GM10266 (cell line): ENCODE data around the gene CYP2W1.

Source experiments
- DNase-seq: peaks from one replicate; pipeline ENCODE4 v3.0.0; 2012; ENCODE audit errors: extremely low spot score
- TF ChIP-seq, protein P1 (sequence below): IDR thresholded peaks from 2 replicates; pipeline ENCODE4 v1.5.1; 2012; ENCODE audit warnings: mild to moderate bottlenecking, low read depth; ENCODE audit not compliant: control insufficient read depth, insufficient read depth; ENCODE audit errors: missing control alignments

The CYP2W1 gene

DNA sequence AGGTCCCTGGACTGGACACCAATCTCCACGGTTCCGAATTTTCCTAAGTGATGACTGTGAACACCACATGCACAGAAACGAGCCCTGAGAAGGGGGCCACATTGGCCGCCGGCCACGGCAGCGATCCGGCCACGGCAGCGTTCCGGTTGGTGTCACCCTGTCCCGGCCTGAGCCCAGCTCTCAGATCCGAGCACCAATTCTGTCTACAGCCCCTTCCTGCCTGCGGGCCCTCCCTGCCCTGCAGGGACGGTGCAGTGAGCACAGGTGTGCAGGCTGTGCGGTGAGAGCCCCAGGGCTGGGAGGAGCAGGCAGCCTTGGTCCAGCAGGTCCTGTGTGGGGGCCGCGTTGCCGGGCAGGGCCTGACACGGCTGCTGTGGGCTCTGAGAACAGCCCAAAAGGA, 31.7 kb downstream of the CYP2W1 start:
- TF ChIP-seq, protein P1, sequence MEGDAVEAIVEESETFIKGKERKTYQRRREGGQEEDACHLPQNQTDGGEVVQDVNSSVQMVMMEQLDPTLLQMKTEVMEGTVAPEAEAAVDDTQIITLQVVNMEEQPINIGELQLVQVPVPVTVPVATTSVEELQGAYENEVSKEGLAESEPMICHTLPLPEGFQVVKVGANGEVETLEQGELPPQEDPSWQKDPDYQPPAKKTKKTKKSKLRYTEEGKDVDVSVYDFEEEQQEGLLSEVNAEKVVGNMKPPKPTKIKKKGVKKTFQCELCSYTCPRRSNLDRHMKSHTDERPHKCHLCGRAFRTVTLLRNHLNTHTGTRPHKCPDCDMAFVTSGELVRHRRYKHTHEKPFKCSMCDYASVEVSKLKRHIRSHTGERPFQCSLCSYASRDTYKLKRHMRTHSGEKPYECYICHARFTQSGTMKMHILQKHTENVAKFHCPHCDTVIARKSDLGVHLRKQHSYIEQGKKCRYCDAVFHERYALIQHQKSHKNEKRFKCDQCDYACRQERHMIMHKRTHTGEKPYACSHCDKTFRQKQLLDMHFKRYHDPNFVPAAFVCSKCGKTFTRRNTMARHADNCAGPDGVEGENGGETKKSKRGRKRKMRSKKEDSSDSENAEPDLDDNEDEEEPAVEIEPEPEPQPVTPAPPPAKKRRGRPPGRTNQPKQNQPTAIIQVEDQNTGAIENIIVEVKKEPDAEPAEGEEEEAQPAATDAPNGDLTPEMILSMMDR = no peak
- DNase-seq = no peak

DNA sequence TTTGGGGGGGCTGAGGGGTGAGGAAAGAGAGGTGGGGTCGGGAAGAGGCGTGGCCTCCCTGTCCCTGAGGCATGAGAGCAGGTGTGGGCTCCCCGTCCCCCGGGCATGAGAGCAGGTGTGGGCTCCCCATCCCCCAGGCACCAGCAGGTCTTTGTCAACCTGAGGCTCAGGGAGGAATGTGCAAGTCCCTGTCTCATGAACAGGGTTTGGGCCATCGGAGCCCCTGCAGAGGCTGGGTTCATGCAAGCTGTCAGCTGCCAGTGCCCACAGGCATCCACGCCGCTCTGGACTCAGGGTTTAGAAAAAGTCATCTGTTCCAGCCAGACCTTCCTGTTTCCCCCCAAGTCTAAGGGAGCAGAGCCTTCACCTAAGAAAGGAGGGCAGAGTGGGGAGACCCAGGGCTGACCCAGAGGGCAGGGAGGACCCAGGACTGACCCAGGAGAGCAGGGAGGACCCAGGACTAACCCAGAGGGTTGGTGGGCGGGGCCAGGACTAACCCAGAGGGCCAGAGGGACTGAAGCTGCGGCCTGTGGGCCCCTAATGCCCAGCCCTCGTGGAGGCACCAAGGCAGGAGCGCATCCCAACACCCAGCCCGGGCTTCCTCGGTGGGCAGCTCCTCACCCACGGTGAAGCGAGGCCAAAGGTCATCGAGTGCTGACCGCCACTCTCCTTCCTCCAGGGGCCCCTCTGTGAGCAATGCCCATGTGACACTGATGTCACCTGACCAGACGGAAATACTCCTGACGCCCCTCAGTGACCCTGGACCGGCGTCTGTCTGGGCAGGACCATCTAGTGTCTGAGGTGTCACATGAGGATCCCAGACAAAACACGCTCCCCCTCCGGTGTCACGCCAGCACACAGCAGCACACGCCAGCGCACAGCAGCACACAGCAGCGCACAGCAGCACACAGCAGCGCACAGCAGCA, 32.5 kb downstream of the CYP2W1 start:
- TF ChIP-seq, protein P1 = no peak
- no peak for DNase-seq

DNA sequence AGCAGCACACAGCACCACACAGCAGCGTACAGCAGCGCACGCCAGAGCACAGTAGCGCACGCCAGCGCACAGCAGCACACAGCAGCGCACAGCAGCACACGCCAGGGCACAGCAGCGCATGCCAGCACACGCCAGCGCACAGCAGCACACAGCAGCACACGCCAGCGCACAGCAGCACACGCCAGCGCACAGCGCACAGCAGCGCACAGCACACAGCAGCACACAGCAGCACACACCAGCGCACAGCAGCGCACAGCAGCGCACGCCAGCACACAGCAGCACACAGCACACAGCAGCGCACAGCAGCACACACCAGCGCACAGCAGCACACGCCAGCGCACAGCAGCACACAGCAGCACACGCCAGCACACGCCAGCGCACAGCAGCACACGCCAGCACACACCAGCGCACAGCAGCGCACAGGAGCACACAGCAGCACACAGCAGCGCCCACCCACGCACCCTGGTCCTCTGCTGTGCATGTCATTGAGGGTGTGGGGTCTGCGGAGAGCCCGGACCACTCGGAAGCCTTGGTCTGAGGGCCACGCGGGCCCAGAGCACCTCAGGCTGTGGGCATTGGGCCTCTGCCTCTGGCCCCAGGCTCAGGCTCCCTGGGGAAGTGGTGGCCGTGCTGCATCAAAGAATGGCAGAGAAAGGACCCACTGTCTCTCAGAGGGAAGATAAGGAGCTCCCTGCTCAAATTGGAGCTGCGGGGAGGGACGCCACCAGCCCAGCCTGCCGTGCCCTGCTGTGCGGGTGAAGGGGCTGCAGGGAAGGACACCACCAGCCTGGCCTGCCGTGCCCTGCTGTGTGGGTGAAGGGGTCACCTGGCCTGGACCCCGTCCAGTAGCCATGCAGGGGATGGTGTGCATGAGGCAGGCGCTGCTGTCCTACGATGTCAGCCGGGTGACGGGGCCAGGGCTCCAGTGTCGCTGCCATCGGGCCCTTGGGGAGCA, 33.9 kb downstream of the CYP2W1 start:
- TF ChIP-seq, protein P1 = no peak
- no peak for DNase-seq

DNA sequence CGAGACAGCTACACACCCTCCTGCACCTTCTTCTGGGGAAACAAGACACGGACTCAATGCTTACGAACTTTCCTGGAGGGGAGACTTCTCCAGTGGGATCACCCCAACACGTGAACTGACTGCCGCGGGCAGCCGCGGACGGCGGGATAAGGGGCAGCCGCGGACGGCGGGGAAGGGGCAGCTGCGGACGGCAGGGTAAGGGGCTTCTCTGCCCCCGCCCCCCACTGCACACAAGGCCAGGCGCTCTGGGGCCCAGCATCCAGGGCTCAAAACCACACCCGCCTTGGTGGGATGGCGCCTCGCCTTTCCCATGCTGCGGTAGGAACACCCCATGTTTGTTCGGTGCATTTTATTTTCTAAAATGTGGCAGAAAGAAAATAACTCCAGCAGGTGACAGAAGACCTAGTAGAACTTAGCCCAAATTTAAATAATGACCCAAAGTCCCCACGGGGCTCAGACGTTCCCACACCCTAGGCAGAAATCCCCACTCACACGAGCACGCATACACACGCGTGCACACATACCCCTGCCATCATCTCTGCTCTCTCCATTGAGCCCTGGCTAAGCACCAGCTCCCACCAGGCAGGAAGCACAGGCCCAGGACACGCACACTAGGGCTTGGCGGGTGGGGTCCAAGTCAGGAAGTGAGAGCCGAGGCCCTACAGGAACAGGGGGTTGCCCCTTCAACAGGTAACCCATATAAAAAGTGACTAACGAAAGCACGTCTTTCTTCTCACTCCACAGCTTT, 34.8 kb downstream of the CYP2W1 start:
- TF ChIP-seq, protein P1 = no peak
- DNase-seq = no peak

DNA sequence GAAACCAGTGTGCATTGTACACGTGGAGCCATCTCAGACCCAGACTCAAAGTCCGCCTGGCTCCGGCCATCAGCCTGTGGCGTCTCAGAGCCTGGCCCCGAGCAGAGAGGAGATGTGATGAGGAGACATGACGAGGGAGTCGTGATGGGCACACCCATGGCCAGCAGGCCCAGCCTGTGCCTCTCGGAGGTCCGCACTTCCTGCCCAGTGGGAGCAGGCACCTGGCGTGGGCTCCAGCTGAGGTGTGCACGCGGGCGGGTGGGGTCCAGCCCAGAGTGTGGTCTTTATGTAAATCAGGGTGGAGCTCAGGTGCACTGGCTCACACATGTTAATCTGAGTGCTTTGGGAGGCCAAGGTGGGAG, 35.3 kb downstream of the CYP2W1 start:
- TF ChIP-seq, protein P1 = no peak
- no peak for DNase-seq

DNA sequence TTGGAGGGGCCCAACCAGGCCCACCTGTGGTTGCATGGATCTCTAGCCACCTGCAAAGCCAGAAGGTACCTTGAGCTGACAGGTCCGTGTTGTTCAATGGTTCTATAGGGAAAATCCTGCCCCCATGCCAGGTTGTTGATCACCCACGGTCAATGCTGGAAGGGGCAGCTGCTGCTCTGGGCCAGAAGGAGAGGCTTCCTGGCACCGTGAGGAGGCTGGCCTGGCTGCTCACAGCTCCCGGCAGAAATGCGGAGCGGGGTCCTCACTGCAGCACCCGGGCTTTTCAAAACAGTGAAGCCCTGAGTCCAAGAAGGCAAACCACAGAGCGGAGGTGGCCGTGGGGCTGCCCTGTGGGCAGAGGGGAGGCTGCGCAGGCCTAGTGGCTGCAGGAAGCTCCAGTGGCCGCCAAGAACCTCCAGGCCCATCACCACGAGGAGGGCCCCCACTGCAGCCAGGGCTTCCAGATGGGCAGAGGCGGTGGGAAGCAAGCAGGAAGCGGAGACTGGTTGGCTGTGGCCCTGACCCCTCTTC, 36.3 kb downstream of the CYP2W1 start:
- TF ChIP-seq, protein P1 = no peak
- DNase-seq = no peak
